T-helper 22 cell (primary cell): Measurements from ENCODE around the gene MMD2.

ENCODE experiments used
- DNase-seq: peaks from one replicate; pipeline ENCODE4 v3.0.0-alpha.2; 2020; ENCODE audit warnings: low read depth

Gene MMD2

DNA sequence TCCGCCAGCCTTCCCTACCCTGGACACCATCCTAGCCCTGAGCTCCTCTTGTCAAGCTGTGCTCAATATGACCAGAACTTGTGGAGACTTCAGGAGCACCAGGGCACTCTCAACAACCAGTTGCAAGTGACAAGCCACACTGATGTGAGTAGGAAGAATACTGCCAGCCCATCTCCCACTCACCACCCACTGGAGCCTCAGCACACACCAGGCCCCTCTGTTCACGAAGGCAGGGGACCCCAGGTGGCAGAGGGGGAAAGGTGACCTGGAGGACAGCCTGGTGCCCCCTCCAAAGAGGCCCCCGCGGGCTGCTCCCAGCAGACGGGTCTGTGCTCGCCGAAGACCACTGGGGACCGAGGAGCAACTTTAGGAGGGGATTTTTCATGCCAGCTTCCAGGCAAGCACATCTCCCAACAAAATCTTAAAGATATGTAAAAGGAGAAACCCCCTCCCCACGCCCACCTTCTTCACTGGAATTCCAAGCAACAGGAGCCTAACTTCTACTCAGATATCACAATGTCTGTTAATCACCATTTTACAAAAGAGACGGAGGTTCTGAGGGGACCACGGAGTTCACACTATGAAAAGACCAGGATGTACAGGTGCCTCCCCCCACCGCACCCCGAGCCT lies 1.0 kb downstream of the MMD2 start:
- DNase-seq = no peak

DNA sequence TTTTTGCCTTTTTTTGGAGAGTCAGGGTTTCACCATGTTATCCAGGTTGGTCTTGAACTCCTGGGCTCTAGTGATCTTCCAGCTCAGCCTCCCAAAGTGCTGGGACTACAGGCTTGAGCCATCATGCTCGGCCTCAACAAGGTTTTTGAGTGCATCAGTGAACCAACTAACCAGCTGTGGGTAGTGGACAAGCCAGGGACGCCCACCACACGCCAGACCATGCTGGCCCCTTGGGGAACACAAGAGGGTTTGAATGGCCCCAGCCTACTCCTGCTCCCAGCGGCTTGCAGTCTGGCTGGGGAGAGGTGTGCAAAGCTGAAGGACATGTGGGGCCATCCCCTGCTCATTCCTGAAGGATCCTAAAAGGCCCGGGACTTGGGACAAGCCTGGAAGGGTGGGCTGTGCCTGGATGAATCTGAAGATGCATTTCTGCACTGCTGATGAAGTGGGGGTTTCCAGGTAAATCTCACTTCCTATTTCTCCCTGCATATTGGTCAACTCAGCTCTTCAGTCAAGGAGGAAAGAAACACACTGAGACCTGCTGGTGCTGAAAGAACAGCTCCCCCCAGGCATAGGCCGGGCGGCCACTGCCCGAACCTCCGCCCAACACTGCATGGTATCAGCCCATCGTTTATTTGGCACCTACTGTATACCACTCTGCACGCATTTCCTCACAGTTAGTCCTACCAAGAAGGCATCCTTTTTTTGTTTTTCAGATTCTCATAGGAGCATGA lies 6.9 kb downstream of the MMD2 start:
- DNase-seq = no peak

DNA sequence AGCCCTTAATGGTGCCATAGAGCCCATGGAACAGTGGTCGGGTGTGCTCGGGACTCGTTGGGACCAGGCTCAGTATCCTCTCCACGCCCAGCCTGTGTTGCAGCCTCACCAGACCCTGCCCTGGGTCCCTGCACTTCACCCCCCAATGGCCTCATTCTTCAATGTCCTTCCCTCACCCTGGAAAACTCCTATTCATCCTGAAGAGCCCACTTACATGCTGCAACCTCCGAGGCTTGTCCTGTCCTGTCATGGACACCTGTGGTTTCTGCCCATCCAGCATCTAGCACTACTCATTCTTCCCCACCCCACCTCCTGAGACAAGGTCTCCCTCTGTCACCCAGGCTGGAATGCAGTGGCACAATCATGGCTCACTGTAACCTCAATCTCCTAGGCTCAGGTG lies 7.7 kb downstream of the MMD2 start:
- DNase-seq = no peak

DNA sequence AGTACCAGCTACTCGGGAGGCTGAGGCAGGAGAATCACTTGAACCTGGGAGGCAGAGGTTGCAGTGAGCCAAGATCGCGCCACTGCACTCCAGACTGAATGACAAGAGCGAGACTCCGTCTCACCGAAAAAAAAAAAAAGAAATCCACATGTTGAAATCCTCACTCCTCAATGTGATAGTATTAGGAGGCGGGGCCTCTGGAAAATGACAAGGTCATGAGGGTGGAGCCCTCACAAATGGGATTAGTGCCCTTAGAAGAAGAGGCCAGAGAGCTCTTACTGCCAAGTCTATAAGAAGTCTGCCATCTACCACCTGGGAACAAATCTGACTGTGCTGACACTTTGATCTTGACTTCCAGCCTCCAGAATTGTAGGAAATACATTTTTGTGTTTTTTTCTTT lies 10.6 kb downstream of the MMD2 start:
- DNase-seq = no peak

DNA sequence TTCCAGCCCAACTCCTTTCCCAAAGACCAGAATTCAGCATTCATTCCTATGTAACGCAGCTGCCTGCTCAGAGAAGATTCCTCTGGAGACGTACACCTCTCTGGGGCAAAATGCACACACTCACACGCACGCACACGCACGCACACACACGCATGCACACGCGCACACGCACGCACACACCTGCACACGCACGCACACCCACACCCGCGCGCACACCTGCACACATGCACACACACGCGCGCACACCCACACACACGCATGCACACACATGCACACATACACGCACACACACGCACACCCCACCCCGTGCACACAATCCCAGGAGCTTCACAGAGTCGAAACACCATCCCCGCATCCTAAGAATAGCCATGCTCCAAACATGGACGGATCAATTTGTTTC lies 13.0 kb downstream of the MMD2 start:
- no peak for DNase-seq

DNA sequence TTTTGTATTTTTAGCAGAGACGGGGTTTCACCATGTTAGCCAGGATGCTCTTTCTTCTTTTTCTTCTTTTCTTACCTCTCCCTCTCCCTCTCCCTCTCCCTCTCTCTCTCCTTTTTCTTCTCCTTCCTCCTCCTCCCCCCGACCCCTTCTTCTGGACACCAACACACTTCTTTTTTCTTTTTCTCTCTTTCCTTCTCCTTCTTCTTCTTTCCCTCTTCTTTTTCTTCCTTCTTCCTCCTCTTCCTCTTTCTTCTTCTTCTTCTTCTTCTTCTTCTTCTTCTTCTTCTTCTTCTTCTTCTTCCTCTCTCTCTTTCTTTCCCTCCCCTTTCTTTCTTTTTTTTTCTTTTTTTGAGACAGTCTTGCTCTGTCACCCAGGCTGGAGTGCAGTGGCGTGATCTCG lies 14.0 kb downstream of the MMD2 start:
- DNase-seq = no peak

DNA sequence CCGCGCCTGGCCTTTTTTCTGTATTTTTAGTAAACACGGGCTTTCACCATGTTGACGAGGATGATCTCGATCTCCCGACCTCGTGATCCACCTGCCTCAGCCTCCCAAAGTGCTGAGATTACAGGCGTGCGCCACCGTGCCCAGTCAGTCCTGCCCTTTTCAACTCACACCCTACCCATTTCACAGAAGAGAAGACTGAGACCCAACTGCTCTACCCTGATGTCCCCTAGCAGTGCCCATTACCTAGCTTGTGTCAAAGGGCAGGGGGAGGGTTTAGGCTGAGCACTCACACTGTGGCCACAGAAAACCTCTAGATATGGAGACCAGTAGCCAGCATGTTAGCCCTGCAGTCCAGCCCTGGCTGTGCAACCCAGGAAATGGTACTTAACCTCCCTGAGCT lies 15.7 kb downstream of the MMD2 start:
- DNase-seq = no peak

DNA sequence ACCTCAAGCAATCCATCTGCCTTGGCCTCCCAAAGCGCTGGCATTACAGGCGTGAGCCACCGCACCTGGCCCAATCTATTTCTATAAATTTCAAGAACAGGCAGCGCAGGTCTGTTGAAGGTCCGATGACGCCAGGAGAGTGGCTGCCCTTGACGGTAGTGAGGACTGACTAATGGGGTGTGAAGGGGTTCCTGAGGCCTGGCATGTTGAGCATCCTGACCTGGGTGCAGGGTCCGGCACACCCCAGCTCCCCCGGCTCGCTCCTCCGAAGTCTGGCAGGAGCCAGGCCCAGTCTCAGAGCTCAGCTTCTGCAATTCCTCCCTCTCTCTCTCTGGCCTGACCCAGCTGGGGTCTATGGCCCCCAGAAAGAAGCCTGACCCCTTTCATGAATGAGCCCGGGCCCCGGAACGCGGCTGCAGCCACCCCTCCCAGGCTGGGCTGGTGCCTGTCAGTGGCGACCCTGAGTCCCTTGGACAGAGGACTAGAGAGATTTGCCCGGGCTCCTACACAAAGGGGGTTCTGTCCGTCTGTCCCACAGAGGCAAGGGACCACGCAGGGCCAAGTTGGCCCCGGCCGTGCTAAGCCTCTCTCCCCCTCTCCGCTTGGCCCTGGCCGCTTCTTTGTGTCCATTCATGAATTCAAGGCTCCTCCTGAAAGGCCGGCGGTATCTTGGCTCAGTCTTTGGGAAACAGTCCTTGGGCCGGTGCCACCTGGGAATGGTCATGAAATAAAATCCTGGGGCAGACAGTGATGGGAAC lies 18.8 kb downstream of the MMD2 start:
- no peak for DNase-seq

DNA sequence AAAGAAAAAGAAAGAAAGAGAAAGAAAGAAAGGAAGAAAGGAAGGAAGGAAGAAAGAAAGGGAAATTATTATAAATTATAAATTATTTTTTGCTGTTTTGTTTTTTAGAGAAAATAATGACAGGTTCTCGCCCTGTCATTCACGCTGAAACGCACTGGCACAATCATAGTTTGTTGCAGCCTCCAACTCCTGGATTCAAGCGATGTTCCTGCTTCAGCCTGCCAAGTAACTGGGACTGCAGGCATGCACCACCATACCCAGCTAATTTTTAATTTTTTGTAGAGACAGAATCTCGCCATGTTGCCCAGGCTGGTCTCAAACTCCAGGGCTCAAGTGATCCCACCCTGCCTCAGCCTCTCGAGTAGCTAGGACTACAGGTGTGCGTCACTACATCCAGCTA lies 21.6 kb downstream of the MMD2 start:
- DNase-seq = no peak

DNA sequence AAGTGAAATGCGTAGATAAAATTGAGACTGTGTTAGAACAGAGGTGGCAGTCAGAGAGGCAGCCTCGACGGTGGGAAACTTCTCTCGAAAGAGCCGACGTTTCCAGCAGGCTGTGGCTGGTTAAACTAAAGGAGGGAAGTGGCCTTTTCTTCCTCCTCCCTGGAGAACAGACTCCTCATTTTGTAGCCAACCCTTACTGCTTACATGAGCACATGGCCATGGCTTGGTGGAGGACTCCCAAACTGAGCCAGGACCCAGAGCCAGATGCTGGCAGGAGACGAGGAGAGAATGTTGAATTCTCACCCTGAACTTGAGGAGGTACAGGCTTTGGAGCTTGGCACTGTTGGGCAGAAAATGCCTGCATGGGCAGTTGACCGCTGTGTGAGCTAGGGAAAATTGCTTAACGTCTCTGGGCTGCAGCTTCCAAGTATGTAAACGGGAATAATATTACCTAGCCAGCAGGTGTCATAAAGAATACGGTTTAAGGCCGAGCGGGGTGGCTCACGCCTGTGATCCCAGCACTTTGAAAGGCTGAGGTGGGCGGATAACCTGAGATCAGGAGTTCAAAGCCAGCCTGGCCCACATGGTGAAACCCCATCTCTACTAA lies 24.5 kb downstream of the MMD2 start:
- no peak for DNase-seq

DNA sequence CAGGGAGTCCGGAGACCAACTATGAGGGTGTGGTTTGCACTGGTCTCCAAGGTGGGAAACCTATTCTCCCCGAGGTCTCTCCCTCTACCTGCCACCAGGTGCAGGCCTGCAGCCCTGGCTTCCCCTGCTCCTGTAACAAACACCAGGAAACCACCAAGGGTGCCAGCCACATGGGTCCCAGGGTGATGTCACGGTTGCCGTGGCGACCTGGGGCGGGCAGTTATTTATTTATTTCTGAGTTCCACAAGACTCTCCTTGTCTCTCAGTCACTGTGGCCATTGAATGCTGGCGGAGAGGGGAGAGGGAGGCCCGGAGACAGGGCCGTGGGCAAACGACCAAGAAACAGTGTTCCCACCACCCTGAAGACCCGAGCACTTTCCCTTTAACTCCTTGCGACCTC lies 27.0 kb downstream of the MMD2 start:
- DNase-seq = no peak

DNA sequence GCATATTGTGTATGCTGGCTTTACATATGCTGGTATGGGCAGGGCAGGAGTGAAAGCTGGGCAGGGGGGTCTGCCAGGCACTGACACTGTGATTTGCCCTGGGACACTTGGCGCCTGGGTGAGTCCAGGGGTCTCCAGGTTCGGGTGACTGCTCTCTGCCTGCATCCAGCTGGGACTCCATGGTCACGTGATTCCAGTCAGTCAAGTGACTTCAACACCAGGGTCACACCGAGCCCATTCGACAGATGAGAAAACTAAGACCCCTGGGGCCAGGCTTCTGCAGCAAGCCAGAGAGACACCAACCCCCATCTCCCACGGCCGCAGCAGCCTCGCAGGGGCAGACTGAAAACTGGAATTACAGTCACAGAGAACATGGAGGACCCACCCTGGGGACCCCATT lies 30.0 kb downstream of the MMD2 start:
- no peak for DNase-seq

DNA sequence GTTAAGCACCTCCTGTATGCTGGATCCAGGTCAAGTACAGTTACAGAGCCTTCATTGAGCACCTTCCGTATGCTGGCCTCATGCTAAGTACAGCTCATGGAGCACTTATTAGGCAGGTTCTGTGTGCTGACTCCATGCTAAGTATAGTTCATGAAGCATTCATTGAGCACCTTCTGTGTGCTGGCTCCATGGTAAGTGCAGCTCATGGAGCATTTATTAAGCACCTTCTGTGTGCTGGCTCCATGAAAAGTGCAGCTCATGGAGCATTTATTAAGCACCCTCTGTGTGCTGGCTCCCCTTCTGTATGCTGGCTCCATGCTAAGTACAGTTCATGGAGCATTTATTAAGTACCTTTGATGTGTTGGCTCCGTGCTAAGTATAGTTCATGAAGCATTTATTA lies 30.5 kb downstream of the MMD2 start:
- no peak for DNase-seq

DNA sequence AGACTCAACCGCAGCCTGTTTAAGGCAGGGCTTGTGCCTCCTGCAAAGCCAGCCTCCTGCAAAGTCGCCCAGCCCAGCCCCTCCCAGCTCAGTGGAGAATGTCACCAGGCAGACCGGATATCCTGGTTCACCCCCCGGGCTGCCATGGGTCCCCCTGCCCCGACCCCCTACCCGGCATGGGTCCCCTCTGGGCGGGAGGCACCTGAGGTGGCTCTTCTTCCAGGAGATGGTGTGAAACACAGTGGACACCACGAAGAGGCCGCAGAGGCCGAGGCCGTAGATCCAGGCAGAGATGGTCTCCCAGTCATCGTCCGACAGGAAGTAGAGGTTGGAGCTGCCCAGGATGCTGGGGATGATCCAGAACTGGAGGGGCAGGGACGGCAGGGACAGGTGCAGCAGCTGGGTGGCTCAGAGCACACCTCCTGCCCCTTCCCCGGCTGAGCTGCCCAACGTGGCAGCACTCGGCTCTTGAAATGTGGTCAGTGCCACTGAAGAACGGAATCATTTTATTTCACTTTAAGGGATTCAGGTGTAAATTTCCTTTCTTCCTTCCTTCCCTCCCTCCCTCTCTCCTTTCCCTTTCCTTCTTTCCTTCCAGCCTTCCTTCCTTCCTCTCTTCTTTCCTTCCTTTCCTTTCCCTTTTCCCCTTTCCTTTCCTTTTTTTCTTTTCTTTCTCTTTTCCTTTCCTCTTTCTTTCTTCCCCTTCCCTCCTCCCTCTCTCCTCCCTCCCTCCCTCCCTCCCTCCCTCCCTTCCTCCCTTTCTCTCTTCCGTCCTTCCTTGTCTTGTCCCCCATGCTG lies 38.8 kb downstream of the MMD2 start:
- no peak for DNase-seq

DNA sequence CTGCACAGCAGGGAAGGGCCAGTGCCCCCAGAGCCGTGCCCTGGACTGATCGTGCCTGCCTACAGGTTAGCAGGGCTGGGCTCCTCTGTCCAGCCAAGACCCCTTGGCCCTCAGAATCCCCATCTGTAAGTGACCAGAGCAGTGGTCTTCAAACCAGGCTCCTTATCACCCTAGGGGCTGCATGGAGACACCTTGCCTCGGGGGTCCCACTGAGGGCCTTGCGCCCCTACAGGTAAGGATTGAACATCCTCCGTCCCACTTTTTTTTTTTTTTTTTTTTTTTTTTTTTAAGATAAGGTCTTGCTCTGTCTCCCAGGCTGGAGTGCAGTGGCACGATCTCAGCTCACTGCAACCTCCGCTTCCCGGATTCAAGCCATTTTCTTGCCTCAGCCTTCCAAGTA lies 42.9 kb downstream of the MMD2 start:
- no peak for DNase-seq

DNA sequence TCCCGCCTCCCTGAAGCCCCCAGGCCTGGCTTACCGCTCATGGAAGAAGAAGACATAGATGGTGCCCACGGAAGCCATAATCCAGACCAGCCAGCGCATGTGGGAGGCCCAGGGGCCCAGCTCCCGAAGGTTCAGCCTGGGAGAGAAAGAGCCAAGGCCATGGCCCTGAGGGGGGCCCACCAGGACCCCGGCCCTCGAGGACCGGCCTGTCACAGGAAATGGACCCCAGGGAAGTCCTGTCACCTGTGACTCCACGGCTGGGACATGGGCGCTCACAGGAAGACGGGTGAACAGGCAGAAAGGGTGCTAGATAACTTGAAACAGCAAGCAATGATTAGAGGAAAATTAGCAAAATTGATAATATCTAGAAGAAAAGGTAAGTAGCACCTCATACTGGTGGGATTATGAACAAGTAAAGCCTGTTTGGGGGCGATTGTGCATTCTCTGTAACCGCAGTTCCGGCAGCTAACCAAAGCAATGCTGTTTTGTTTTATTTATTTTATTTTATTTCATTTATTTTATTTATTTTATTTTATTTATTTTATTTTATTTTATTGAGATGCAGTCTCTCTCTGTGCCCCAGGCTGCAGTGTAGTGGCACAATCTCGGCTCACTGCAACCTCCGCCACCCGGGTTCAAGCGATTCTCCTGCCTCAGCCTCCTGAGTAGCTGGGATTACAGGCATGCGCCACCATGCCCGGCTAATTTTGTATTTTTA lies 47.7 kb downstream of the MMD2 start:
- DNase-seq = no peak

DNA sequence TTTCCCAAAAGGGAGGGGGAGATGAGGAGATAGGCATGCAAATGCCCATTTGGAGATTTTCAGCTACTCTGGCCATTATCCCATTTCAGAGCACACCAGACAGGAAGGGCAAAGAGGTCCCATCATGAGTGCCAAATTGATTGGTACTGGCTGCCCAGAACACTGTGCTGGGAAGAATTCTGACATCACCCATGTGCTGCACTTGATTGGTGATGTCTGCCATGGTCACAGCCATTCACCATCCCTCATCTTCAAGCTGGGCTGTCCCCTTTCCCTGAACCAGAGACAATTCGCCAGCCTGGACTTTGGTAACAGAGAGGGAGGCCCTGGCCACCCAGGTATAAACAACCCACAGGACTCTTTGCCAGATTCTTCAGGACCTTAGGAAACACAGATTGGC lies 52.3 kb downstream of the MMD2 start:
- no peak for DNase-seq

DNA sequence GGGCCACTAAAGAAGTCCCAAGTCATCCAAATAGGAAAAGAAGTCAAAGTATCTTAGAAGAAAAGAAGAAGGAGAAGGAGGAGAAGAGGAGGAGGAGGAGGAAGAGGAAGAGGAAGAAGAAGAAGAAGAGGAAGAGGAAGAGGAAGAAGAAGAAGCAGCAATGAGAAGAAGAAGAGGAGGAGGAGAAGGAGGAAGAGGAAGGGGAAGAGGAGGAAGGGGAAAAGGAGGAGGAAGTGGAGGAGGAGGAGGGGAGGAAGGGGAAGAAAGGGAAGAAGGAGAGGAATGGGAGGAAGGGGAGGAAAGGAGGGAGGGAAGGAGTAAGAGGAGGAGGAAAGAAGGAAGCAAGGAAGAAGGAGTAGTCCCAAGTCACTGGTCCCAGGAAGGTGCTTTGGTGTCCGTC lies 53.8 kb downstream of the MMD2 start:
- no peak for DNase-seq

DNA sequence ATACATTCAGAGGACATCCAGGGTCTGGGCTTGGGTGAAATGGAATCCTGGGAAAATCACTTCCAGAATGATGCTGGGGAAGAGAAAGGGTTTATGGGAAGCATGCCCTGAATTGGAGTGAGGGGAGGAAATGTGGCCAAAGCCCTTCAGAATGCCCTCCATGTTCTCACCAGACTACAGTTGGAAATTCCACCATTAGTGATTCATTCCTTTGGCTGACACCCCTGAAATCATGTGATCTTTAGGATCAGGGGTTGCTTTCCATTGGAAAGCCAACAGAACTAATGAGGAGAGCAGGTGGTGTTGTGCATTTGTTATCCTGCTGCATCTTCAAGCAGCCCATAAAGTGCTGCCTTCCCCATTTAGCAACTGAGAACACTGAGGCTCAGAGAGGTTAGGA lies 54.6 kb downstream of the MMD2 start:
- no peak for DNase-seq

DNA sequence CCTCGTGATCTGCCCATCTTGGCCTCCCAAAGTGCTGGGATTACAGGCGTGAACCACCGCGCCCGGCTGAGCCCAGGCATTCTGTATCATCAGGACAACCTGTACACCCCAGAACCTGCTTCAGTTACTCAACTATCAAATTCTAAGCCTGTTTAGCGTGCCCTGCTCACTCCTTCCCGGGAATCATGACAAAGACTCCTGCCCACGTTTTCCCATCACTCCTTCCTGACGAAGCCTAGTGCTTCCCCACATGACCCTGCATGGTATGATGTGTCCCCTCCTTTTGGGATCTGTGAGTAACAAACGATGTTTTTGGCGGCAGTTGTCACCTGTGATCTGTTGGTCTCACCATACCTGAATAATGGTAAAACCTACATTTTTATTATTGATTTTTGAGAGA lies 63.2 kb downstream of the MMD2 start:
- DNase-seq = no peak

DNA sequence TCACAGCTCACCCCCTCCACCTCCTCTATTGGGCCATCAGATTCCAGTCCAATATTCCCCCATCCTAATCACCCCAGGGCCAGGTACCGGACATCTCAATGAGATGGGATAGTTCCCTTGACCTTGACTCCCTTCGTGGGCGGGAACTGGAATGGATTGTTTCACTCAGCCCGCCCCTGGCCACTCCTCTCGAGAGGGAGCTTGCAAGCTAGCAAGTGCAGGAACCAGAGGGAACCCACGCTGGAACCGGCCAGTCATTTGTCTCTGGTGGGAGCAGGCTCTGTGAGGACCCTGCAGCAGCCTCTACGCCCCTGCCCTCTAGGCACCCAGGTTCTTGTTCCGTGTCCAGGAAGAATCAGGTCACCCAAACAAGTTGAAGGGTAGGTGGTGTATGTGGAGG lies 64.5 kb downstream of the MMD2 start:
- no peak for DNase-seq
